Kasumi-1 (cell line): ENCODE results near the gene ST3GAL3.

ENCODE experiments used
- DNase-seq, 2 experiments: peaks; one replicate each; lab custom pipeline; 2025; lab: John Stamatoyannopoulos, UW

Gene ST3GAL3, protein sequence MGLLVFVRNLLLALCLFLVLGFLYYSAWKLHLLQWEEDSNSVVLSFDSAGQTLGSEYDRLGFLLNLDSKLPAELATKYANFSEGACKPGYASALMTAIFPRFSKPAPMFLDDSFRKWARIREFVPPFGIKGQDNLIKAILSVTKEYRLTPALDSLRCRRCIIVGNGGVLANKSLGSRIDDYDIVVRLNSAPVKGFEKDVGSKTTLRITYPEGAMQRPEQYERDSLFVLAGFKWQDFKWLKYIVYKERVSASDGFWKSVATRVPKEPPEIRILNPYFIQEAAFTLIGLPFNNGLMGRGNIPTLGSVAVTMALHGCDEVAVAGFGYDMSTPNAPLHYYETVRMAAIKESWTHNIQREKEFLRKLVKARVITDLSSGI

DNA sequence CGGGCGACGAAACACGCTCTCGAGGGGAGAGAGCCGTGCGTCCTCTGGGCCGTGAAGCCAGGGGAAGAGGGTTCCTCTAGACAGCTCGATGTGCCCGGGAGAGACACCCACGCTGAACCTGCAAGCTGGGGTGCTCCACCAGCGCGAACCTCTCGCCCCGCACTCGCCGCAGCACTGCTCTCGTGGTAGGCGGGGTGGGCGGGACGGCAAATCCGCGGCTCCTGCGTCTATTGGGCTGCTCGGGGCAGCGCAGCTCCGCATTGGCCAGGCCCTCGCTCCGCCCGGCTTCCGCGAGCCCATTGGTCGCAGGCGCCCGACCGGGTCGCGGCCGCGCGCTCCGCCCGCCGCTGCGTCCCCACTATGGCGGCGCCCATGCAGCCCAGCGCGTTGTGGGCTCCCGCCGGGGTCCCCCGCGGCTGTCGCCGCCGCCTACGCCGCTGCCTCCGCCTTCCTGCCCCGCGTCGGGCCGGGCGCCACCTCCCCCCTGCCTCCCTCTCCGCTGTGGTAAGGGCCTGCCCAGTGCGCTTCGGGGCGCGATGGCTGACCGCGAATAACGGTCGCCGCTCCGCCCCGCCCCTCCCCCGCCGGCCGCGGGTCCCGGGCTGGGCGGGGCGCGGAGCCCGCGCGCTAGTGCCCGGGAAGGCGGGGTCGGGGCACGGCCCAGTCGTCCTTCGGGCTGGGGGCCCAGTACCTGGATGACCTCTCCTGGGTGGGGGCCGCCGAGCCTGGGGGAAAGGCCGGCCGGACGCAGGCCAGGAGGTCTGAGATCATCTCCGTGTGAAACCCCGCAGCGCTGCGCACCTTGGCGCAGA, at the start of gene ST3GAL3:
TSS of gene ST3GAL3 (plus strand) at position 347 of the 812 bp plus-strand sequence. CDS start 28,727 bp downstream, outside the sequence.
- DNase-seq: peak; percentile 89 to 90

DNA sequence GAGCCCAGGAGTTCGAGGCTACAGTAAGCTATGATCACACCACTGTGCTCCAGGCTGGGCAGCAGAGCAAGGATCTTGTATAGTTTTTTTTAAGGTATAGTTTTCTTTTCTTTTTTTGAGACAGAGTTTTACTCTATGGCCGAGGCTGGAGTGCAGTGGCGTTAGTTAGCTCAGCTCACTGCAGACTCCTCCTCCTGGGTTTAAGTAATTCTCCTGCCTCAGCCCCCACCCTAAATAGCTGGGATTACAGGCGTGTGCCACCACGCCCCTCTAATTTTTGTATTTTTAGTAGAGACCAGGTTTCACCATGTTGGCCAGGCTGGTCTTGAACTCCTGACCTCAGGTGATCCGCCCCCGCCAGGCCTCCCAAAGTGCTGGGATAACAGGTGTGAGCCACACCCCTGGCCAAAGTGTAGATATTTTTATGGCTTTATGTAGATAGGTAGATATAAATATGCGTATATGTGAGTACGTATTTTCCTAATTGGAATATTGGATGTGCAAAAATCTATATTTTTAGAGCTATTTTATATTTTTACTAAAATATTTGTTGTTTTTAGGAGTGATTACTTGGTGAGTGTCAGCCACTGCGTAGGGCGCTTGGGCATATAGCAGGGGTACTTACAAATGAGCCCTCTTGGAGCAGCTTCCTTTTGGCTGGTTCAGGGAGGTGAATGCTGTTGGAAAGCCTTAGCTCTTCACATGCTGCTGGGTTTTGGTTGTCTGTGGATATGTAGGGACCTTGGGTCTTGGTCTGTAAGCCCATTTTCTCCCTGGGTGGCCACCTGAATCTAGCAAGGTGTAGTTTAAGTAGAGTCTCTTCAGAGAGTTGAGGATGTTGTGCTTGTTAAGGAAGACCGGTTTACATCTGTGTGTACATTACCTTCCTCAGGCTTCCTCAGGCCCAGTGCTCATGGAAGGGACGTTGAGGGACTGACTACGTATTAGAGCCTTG, 47.8 kb upstream of the ST3GAL3 start:
- no peak for DNase-seq

DNA sequence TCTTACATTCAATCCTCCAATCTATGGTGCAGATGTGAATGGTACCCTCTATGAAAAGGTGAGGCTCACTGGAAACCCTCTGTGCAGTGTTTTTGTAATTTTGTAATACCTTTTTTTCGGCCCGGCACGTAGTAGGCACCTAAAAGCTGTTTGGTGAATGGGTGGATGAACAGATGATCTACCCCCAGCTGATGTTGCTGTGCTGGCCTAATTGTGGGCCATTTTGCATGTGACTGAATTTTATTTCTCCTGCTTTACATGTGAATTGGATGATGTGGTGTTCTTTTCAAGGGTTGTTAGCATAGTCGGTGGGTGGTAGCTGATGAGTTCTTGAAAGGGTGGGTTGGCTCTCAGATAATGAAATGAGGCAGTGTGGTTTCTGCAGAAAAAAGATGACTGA, 47.0 kb upstream of the ST3GAL3 start:
- no peak for DNase-seq

DNA sequence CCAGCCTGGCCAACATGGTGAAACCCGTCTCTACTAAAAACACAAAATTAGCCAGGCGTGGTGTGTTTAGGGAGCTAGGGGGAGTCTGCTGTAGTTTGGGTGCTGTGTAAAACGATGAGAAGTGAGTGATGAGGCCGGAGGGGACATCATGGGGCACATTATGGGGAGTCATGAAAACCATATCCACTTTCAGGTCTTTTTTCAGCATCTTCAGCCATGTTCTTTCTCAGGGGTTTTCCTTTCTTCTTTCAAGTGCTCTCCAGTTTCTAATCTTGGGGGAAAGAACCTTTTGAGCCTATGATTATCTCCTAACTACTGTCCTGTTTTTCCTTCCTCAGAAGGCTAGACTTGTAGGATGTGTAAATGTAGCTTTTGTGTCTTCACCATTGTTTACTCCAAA, 43.0 kb upstream of the ST3GAL3 start:
- no peak for DNase-seq

DNA sequence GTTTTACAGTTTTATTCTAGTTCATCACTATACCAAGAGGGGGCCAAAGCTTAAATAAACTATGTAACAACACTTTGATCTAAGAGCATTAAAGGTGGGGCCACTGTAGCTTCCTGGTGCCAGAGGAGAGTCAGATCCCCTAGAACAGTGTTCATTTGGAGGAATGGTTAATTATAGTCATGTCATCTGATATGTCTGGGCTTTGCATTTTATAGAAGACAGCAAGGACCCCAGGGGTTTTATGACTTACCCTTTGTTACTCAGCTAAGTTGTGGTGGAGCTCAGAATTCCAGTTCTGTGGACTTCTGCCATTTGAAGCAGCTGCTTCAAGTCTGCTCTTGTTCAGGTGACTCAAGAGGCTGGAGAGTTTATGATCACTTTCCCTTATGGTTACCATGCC, 40.7 kb upstream of the ST3GAL3 start:
- DNase-seq: no peak

DNA sequence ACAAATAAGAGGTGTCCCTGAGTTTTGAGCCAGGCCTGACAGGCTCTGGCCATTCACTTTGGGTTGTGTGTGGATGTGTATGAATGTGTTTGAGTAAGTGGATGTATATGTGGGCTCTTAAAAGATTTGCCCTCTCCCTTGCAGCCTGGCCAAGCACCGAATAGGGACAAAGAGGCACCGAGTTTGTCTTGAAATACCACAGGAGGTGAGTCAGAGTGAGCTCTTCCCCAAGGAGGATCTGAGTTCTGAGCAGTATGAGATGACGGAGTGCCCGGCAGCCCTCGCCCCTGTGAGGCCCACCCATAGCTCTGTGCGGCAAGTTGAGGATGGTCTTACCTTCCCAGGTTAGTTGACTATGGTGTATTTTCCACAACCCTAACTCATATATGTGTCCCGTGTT, 38.4 kb upstream of the ST3GAL3 start:
- DNase-seq: no peak

DNA sequence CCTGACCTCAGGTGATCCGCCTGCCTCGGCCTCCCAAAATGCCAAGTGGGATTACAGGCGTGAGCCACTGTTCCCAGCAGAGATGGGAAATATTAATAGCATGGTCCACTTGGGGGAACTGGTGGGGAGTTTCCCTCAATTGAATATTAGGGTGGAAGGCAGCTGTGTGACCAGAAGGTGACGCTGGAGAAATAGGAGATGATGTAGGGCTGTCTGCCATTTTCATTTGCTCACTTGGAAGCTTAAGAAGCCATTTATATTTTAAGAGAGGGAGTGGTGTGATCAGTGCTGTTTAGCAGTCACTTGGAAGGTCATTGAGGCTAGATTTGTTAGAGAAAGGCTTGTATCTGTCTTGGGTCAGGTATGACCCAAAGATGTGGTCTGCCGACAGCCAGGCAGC, 37.5 kb upstream of the ST3GAL3 start:
- DNase-seq: no peak

DNA sequence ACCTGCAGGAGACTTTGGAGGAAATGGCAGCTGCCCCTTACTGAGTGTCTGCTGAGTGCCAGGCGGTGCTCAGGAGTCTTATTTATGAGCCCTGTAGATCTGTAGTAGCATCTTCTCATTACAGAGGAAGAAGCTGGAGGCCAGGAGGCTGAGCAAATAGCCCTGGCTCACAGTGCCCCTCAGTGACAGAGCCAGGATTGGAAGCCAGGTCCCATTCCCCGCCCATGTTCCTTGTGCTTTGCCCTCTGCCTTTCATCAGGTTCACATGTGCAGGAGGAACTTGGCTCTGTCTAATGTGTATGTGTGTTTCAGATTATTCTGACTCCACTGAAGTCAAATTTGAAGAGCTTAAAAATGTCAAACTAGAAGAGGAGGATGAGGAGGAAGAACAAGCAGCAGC, 36.1 kb upstream of the ST3GAL3 start:
- DNase-seq: no peak

DNA sequence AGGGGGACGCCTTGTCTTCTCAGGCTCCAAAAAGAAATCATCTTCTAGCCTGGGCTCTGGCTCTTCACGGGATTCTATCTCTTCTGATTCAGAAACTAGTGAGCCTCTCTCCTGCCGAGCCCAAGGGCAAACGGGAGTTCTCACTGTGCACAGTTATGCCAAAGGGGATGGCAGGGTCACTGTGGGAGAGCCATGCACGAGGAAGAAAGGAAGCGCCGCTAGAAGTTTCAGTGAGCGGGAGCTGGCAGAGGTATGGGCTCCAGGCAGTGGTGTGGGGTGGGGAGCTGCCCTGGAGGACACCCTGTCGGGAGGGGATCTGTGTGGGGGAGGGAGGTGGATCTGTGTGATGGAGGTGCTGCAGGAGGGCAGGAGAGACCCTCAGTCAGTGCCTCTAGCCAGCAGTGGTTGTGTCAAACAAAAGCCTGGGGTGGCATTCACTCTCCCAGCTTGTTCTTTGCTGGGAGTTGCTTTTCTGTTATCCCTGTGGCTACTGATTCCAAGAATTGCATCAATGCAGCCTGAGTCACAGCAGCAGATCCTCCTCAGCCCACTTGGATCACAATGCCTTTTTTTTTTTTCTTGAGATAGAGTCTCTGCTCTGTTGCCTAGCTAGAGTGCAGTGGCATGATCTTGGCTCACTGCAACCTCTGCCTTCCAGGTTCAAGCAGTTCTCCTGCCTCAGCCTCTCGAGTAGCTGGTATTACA, 35.6 kb upstream of the ST3GAL3 start:
- DNase-seq: no peak

DNA sequence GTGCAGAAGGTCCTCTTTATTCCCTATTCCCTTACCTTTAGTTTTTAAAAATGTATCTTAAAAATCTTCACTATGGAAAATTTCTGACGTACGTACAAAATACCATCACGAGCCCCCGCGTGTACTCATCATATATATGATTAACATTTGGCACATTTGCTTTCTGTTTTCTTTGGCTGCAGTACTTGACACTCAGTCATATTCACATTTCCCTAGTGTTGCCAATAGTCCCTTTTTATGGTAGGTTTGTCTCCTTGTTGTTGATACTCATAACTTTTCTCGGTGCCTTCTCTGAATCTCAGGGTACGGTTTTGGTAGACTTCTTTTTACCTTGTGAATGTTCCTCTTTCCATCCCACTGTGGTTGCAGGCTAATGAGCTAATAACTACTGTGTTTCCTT, 34.1 kb upstream of the ST3GAL3 start:
- no peak for DNase-seq

DNA sequence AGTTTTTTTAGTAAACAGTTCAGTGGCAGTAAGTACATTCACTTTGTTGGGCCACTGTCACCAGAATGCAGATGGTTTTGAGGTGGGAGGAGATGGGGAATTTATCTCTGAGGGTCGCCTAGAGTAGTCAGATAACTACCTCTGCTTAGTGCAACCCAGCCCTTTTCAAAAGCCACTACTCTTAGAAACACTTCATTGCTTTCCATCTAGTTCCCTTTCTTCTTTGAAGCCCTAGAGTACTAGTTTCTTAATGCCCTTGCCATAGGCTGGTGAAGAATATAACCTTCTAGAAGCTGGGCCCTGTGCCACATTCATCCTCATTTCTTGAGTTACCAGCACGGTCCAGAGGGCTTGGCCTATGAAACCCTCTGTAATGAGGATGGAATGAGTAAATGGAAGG, 28.4 kb upstream of the ST3GAL3 start:
- DNase-seq: no peak

DNA sequence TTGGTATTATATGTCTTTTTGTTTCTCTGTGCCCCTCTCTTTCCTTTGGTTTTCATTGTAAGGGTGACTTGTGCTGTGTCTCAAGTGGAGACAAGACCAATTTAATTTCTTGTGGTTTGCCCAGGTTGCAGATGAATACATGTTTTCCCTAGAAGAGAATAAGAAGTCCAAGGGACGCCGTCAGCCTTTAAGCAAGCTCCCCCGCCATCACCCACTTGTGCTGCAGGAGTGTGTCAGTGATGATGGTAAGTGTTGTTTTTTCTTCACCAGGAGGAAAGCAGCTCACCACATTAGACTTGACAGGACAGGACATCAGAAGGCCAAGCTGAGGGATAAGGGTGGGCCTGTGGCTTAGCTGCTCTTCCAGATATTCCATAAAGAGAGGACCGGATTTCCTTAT, 23.8 kb upstream of the ST3GAL3 start:
- no peak for DNase-seq

DNA sequence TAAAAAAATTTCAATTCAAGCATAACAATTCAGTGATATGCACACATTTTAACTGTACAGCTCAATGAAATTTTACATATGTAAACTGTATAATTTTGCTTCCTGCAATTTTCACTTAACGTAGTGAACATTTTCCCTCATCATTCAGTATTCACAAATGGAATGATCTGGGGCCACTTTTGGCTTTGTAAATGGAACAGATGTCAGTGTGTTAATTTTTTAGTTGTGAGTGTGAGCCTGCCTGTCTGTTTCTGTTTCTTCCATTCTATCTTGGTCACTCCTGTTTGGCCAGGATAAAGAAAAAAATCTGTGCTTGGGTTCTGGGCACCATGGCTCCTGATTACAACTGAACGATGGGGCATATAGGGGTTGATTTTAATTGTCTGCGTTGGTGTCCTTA, 20.5 kb upstream of the ST3GAL3 start:
- no peak for DNase-seq

DNA sequence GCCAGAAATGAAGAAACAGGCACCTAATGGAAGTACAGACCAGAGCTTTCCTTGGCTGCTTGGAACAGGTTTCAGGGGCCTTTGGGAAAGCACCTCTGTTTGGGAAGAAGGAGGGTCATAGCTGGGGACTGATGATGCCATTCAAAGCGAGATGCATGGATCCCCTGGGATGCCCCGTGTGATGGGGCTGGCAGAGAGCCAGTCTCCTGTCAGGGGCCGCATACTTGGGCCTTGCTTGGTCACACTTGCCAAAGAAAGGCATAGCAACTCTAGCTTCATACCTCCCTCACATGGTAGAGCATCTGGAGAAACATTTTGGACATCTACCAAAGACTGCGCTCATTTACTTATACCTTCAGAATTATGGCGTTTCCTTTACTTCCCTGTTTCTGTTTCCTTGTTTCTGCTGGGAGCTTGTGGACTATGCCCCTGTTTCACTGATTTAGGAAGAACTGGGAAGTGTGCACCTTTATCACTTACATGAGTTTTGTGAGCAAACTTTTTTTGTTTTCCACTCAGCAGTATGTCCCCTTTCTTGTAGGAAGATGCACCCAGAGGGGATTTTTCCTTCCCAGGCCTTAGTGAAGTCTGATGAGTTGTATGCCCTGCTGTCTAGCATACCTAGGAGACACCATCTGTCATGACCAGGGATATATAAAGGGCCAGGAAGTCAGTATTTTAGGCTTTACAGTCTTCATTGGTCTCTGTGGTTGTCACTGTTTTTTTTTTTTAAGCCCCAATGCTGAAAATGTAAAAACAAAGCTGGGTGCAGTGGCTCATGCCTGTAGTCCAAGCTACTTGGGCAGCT, 19.8 kb upstream of the ST3GAL3 start:
- no peak for DNase-seq

DNA sequence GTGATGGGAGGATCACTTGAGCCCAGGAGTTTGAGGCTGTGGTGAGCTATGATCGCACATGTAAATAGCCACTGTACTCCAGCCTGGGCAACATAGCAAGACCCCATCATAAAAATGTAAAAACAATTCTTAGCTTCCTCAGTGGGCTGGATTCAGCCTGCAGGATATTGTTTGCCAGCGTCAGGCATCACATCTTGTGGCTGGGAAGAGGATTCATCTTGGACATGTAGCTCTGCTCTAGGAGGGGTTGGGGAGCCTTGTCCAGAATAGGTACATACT, 19.3 kb upstream of the ST3GAL3 start:
- DNase-seq: no peak

DNA sequence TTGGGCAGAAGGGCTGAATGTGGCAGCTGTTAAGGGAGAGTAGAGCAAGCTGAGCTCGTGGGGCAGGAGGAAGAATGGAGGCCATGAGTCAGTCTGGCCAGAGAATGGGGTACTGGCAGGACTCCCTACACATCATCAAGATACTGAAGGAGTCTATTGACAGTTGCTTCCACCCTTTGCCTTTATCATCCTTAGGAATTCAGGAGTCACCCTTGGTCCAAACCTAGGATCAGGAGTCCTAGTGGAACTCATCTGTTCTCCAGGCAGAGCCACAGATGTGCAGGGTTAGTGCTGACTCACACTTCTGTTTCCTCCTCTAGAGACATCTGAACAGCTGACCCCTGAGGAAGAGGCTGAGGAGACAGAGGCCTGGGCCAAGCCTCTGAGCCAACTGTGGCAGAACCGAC, 18.7 kb upstream of the ST3GAL3 start:
- DNase-seq: peak; percentile 48

DNA sequence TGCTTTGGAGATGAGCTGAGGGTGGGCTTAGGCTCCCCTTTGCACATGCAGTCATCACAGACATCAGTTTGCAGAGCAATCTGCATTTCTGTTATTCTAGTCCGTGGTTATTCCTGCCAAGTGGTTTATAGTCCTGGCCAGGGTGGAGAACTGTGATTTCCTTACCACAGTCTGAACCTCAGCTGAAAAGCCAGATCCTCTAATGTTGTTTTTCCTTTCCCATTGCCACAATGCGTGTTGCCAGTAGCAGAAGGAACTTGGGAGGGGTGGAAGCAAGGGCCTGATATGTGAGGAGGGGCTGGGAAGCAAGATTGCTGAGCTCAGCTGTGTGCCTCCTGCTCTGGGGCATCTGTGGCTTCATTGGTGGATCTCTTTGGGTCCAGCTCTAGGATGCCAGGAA, 18.0 kb upstream of the ST3GAL3 start:
- DNase-seq: no peak

DNA sequence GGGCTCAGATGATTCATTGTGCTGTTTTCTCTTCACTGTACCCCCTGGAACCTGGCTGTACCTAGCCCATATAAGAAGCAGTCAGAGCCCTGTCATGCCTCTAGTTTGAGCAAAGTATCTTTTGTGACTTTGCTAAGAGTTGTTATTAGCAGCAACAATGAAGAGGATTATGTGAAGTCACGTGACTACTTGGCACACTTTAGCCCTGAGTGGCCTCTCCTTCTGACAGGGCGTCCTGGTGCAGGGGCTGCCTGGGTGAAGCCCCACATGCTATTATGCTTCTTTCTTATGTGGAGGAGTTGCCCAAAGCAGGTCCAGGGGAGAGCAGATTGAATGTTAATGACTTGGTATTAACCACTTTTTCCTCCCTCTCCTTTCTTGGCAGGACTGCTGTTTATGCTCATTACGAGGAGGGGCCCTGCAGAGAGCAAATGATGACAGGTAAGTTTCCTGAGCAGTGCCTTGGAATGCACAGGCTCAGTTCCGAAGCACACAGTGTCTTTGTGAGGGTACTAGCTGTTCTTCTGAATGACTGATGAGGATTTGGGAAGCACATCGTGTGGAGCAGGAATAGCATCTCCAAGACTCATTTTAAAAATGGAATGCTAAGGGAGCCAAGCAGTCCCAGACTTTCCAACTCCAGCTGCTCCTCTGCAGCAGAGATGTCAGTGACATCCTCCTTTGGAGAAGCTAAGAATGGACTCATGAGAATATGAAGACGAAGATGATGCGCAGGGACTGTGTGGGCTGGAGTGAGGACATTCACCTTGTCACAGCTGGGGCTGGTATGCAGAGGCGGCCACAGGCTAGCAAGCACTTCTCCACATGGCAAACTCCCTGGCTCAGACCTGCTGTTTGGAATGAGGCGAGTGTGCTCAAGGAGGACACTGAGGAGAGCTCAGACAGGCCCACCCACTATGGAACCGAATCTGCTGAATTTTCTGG, 15.2 kb upstream of the ST3GAL3 start:
- no peak for DNase-seq

DNA sequence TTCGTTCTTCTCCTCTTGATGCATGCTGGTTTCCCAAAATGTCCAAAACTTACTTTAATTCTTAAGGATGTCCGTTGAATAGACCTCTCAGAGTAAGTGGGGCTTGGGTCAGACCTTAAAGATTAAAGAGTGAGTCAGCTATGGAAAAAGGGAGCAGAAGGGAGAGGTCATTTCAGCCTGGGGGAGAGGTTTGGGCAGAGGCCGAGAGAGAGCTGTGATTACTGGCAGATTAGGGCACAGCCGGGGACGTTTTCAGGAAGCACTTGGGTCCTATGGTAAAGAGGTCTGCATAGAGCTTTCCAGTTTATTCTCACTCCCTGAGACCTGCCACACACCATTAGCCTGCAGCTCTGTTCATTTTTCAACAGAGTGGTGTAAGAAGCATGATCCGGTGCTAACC, 14.0 kb upstream of the ST3GAL3 start:
- DNase-seq: no peak

DNA sequence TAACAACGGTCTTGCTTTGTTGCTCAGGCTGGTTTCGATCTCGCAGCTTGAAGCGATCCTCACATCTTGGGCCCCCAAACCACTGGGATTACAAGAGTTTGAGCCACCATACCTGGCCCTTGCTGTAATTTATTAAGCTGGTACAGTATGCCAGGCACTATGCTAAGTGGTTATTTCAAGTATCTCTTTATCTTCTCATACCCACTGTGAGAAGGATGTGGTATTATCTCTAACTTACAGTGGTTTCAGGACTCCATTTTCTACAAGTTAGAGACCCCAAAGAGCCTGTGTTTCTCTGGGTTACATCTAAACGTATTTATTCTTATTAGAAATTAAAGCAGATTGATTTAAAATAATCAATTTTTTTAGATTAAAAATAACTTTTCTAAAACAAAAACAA, 8.1 kb upstream of the ST3GAL3 start:
- DNase-seq: no peak
